CD4-positive, alpha-beta T cell treated with Interleukin-6 at 100 ng/mL for 8 hours (primary cell): ENCODE data around the gene VDR.
"Not testable (repeated sequence)": the region's sequence is repeated elsewhere in the genome, so short reads cannot be mapped to it uniquely, and the experiment has no call there.

Experiments
- DNase-seq: peaks from one replicate; pipeline ENCODE4 v3.0.0-alpha.2; 2020; ENCODE audit warnings: mixed read lengths, low spot score

The VDR gene

GRCh38 chr12:47846294-47846996 is 58.3 kb downstream of the VDR start:
- no peak for DNase-seq

DNA sequence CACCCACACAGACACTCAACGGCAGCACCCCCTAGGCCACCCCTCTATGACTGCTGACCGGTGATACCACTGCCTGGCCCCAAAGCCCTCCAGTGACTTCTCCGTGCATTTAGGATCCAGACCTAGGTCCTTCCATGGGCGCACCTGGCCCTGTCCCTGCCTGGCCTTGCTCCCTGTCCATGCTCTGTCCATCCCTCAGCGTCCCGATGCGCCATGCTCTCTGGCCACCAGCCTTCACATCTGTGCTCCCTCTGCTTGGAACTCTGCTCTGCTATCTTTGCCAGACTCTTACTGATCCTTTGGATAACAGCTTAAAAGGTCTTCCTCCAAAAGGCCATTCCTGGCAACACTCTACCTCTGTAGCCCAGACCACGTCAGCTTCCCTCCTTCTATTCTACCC is 59.7 kb downstream of the VDR start:
- DNase-seq, result no peak

DNA sequence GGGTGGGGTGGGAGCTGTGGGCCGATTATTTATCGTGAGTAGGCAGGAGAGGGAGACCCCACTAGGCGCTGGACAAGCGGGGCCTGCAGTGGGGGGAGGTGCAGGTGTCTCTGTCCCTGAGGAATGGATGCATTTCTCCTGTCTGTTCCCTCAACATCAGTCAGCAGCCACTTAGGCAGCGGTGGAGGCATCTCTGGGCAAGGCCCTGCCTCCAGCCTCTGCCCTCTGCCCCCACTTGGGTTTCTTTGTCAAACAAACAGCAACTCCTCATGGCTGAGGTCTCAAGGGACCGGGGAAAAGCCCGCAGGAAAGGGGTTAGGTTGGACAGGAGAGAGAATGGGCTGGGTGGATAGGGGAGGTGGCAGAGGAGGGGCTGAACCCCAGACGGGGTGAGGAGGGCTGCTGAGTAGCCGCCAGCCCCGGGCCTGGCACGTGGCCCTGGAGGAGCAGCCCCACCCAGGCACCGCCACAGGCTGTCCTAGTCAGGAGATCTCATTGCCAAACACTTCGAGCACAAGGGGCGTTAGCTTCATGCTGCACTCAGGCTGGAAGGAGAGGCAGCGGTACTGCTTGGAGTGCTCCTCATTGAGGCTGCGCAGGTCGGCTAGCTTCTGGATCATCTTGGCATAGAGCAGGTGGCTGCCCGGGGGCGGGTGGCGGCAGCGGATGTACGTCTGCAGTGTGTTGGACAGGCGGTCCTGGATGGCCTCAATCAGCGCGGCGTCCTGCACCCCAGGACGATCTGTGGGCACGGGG is 60.4 kb downstream of the VDR start:
- DNase-seq, result no peak

- DNase-seq, result no peak
Observed at GRCh38 chr12:47843226-47843980, 61.4 kb downstream of the VDR start.

- DNase-seq, result not testable (repeated sequence)
Observed at GRCh38 chr12:47842543-47842942, 62.3 kb downstream of the VDR start.

DNA sequence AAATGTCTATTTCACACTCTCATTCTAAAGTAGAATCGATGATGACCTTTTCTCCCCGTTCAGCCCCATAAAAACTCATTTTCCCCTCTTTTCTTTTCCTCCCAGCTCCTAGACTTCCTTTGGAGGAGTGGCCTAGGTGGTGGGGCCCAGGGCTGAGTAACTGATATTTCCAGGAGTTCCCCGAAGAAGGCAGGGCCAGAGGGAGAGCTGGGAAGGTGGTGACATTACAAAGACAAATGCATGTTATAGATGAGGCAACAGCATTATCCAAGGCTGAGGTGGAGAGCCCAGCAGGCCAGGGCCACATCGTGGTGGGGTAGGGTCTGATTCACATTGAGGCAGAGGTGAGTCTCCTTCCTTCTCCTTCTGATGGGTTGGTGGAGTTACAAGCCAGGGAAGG is 62.9 kb downstream of the VDR start:
- no peak for DNase-seq

DNA sequence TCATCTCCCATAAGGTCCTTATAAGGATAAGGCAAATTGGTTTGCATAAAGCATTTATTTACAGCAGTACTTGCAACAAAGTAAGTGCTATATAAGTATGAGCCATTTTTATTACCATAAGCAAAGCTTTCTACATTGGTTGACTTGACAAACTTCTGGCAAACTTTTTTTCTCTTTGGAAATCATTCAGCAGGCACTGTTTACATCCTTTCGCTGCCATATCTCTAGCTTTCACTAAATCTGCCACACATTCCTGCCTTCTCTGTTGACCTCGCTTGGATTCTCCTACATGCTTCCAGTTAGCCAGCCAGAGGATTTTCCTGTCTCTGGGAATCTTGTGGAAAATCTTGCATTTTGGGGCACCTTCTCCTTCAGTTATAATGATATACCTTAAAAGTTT is 63.3 kb downstream of the VDR start:
- DNase-seq, result no peak

DNA sequence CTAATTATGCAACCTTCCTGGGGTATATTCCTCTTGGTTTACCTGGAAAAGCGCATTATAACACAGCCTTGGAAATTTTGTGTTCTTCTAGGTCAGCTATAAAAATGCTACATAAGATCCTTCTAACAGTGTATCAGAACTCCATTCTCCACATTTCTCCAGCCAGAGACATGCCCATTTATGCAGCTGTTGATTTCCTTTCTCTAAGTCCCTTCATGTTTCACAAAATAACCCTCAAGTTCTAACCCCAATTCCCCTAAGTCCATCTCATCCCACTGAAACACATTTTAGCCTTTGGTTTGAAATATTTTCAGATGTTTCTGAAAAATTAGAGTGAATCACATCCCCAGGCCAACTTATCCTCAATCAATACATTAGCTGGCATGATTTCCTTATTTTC is 64.2 kb downstream of the VDR start:
- DNase-seq, result no peak

DNA sequence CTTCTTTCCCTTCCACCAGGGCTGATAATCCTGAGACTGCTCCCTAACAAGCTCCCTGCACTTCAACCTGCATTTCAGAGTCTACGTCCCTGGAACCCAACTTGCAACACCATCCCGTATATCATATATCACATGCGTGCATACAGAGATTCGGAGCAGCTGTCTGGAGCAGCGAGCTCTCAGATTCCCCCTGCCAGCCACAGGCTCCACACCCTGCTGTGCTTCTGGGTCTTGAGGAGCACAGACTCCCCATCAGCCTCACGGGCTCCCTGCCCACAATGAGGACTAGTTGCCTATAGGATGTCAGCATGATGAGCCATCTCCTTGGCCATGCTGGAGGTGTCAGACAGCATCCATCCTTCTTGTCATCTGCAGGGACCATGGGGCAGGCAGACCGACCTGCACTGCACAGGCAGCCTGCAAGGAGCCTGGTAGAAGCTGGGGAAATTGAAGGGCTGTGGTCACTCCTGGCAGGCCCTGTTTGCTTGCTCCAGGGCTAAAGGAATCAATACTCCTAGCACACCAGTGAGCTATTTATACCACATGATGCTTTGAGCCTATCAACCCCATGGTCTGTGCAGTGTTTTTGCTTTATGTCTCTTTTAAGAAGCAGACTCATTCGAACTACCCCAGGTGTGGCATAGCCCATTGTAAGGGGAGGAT is 65.4 kb downstream of the VDR start:
- no peak for DNase-seq

DNA sequence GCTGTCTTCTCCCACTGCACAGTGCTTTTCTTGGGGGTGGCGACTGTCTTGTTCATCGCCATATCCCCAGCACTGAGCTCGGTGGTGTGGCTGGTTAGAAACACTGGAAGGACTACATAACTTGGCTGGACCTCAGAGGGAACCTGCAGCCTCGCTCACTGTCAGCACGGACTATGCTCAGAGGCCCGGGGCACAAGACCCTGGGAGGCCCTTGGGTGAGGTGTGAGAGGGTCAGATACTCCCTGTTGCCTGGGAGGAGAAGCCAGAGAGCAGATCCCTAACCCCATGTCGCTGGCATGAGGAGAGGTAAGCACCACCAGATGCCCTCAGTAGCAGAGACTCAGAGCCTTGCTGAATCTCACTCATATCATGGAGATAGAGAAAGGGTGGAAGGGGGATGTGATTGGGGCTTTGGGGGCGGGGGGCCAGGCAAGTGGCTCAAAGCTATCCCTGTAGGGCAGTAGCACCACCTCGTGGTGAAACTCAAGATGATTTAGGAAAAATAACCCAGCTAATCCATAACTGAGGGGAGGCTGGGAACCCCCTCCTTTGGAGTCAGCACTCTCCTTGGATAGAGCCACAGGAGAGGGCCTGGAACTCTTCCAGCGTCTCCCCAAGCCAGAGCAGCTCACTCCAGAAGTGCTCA is 66.4 kb downstream of the VDR start:
- peak; percentile 45 for DNase-seq

DNA sequence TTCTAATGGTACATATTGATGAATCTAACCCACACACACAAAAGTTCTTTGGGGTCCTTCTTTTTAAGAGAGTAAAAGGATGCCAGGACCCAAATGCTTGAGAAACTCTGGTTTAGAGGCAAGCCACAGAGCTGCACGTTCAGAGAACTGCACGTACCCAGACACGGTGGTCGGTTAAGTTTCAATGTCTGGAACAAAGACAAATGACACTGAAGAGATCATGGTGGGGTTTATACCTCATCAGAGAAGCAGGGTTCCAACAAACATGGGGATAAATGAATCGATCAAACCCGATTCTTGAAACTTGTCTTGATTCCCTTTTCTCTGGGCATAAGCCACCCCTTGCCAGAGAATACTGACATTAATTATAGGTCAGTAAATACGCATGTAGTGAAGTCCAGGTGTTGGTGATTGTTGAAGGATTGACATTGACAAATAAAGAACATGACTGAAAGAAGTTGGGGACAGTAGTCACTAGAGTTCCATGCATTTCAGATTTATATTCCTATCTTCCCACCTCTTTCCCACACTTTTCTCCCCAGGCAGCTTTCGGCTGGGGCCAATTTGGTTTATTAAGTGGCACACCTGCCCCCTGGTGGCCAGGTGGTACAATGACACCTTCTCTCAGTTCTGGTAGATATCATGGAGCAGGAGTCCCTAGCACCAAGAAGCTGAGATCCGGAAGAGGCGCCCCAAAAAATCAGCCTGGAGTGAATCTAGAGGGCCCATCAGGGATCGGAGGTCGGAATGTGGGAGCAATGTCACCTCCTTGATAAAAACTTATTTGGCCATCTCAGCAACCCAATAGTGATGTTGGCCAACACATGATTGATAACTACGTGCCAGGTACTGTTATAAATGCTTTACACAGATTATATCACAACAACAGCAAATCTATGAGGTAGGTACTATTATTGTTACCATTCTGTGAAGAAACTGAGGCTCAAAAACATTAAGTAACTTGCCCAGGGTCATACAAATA is 67.3 kb downstream of the VDR start:
- DNase-seq, result peak; percentile 65

GRCh38 chr12:47835831-47836155 is 69.0 kb downstream of the VDR start:
- DNase-seq, result no peak

- no peak for DNase-seq
Observed at GRCh38 chr12:47835006-47835830, 69.6 kb downstream of the VDR start.

GRCh38 chr12:47834199-47834903 is 70.4 kb downstream of the VDR start:
- no peak for DNase-seq

- no peak for DNase-seq
Observed at GRCh38 chr12:47833591-47834012, 71.2 kb downstream of the VDR start.

- DNase-seq, result no peak
Observed at GRCh38 chr12:47832263-47832933, 72.4 kb downstream of the VDR start.

DNA sequence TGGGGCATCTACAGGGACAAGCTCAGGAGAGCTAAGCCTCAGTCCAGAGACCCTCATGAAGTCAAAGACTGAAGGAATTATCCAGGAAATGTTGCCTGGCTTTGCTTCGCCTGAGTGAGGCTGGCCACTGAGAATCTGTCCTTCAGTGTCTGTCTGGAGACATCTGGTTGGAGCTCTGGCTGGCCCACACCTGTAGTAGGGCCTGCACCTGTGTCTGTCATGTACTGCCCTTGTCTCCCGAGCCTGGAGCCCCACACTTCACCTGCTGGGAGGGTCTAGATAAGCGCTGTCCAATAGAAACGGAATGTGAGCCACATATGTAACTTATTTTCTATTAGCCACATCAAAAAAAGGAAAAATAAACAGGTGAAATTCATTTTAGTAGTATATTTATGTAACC is 75.2 kb downstream of the VDR start:
- no peak for DNase-seq

DNA sequence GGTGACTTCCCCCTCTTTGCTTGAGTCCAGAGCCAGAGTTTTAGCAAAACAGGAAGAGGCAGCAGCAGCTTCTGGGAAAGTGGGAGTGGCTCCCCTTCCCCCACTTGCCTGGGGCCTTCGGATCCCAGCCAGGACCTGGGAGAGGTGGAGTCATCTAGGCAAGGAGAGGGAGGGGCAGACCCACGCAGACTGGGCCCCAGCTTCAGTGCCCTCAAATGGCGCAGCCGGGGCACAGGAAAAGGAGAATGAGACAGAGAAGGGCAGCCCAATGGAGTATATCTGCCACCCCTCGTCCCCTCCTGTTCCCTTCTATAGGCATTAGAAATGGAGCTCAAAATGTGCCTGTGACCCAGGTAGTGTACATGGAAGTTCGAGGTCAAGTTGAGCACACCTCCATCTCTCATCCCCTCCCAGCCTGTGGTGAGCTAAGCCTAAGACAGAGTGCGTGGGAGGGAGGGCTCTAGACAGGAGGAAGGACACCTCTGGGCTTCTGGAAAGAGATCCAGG is 75.8 kb downstream of the VDR start:
- DNase-seq, result no peak
